Midbrain (tissue), 1 donor: Measurements from ENCODE around the gene GNG2.
A peak's percentile ranks its signal among the peaks of the same experiment; 100 is the strongest.

Source experiments
- DNase-seq: peaks from one replicate; lab custom pipeline; 2025; lab: John Stamatoyannopoulos, UW

GNG2 gene

GRCh38 chr14:51939755-51940301 lies 79.4 kb downstream of the GNG2 start:
- DNase-seq, result no peak

- DNase-seq, result no peak
These were observed 82.6 kb downstream of the GNG2 start for GRCh38 chr14:51942971-51943370.

- DNase-seq, result no peak
These were observed 89.6 kb downstream of the GNG2 start for GRCh38 chr14:51950007-51950406.

GRCh38 chr14:51951656-51952055 lies 91.2 kb downstream of the GNG2 start:
- DNase-seq, result no peak

GRCh38 chr14:51954031-51954430 lies 93.6 kb downstream of the GNG2 start:
- no peak for DNase-seq

DNA sequence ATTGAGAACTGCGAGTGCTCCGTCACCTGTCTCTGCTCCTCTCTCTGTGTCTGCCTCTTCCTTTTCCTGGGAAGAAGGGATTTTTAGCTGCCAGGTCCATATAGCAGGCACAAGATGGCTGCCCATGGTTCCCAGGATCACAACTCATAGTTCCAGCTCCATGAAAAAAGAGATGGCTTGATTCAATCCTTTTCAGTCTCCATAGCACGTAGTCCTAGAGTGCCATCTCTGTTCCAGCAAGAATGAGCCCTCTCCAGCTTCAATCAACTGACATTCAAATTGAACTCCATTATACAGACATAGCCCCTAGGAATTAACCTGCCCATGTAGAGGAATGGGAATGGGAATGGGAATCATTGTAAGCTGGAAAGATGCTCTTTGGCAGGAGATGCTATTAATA lies 94.2 kb downstream of the GNG2 start:
- no peak for DNase-seq

GRCh38 chr14:51957950-51958349 lies 97.5 kb downstream of the GNG2 start:
- DNase-seq, result no peak

GRCh38 chr14:51959928-51960327 lies 99.5 kb downstream of the GNG2 start:
- no peak for DNase-seq

- no peak for DNase-seq
These were observed 100.5 kb downstream of the GNG2 start for GRCh38 chr14:51960866-51961265.

- no peak for DNase-seq
These were observed 102.3 kb downstream of the GNG2 start for GRCh38 chr14:51962711-51963110.

DNA sequence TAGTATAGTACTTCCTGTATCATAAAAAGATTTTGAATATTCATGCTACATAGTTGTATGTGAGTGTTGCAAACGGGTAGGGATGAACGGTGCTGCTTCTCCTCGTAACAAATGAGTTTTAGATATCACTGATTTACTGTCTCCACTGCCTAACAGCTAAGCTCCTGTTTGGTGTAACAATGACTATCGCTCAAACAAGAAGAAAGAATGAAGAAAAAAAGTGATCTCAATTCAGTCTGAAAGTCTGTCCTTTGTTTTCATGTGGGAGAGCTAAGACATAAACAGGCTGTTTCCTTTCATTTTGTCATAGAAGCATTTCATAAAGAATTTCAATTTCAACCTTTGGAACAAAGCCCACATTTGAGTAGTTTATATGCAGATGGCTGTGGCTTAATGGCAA lies 102.9 kb downstream of the GNG2 start:
- no peak for DNase-seq

DNA sequence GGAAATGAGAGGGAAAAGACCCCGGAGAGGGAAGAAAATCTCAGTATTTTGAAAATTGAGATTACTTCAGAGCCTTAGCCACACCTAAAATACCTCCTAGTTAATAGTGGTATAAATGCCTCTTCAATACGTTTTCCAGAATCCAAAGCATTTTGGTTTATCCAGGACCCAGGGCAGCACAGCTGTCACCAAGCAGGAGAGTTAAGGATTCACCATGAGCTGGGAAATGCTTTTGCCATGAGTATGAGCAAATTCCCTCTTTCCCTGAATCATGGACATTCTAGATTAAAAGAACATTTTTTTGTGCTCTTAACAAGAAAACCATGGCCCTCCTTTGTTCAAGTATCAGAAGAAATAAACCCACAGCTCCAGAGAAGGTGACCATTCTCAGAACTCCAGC lies 107.1 kb downstream of the GNG2 start:
- no peak for DNase-seq

DNA sequence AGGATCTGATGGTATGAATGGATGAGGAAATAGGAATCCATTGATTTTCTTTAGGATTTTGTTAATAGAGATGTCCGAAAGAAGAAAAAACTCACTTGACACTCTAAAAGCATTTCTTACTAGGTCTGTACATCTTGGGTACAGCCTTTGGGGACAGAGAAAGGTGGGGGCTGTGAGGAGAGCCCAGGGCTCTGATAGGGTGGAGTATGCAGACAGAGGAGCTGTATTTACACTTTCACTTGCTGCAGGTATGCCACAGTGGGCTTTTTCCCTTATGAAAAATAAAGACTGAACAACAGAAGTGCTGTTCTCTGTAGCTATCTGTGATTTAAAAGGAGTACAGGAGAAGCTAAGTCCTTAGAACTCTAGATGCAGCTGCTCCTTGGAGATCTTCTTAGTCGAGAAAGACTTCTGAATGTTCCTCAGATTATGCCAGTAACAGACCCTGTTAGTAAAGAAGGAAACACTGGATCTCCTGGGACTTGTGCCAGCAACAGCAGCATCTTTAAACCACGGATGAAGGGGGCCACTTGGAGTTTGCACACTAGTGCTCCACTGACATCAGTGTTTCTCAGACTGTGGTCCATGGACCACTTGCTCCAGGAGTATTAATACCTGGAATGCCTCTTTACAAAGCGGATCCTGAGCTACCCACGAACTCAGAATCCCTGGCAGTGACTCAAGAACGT lies 109.6 kb downstream of the GNG2 start:
- no peak for DNase-seq

DNA sequence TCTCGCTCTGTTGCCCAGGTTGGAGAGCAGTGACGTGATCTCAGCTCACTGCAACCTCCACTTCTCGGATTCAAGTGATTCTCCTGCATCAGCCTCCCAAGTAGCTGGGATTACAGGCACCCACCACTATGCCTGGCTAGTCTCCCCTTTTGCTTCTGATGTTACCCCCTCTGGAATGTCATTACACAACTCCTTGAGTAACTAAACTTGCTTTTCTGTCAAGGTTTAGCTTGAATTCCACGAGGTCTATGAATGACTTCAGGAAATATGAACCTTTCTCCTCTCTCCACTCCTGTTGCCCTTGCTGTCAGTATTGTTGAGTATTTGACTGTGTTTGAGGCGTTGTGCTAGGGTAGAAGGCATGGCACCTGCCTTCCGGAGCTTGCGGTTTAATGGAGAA lies 112.2 kb downstream of the GNG2 start:
- no peak for DNase-seq

- no peak for DNase-seq
These were observed 116.7 kb downstream of the GNG2 start for GRCh38 chr14:51977075-51977474.

- no peak for DNase-seq
These were observed 118.3 kb downstream of the GNG2 start for GRCh38 chr14:51978681-51979085.

DNA sequence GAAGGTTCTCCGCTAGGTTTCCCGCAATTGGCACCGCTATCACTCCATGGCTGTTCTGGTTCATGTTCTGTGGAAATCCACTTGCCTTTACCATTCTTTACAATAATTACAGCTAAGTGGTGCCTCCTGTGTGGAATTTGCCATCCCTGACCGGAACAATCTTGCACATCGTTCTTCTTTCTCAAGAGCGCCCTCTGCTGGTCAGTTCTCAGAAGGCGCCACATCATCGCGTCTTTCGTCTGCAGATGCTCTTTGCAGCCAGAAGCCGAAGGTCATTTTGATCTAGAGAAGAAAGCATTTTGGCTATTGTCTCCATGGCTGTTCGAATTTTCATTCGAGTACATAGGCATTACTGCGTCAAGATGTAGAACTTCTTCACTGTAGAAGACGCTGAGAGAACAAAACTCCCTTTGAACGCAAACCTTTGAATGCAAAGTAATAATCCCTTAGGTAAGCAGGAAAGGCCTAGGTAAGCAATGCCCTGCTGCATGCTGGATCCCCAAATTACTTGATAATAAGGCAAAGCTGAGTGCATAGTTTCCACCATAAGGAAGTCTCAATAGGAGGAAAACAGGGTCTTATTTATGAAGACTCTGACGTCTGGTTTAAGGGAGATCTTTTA lies 118.8 kb downstream of the GNG2 start:
- DNase-seq, result peak; percentile 88

- DNase-seq, result no peak
These were observed 120.9 kb downstream of the GNG2 start for GRCh38 chr14:51981218-51981854.

- DNase-seq, result no peak
These were observed 127.8 kb downstream of the GNG2 start for GRCh38 chr14:51988221-51988620.

GRCh38 chr14:51989293-51990234 lies 129.2 kb downstream of the GNG2 start, which contains the start of gene RTRAF:
Gene RTRAF, plus strand, starts transcription at chr14:51989546. Its CDS starts 94 bp downstream, at chr14:51989640.
- DNase-seq, result peak; percentile 93

- no peak for DNase-seq
These were observed 130.1 kb downstream of the GNG2 start for GRCh38 chr14:51990488-51990887.
